ENCODE results near the gene TULP4.
"Not testable (repeated sequence)": the region's sequence is repeated elsewhere in the genome, so short reads cannot be mapped to it uniquely, and the experiment has no call there.

The TULP4 gene

DNA sequence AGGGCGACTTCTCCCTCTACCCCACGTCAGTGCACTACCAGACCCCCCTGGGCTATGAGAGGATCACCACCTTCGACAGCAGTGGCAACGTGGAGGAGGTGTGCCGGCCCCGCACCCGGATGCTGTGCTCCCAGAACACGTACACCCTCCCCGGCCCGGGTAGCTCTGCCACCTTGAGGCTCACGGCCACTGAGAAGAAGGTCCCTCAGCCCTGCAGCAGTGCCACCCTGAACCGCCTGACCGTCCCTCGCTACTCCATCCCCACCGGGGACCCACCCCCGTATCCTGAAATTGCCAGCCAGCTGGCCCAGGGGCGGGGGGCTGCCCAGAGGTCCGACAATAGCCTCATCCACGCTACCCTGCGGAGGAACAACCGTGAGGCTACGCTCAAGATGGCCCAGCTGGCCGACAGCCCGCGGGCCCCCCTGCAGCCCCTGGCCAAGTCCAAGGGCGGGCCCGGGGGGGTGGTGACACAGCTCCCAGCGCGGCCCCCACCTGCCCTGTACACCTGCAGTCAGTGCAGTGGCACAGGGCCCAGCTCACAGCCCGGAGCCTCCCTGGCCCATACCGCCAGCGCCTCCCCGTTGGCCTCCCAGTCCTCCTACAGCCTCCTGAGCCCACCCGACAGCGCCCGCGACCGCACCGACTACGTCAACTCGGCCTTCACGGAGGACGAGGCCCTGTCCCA, 190.1 kb downstream of the TULP4 start:
- no peak for DNase-seq (ENCODE audit: low read depth in 3 of 3)

DNA sequence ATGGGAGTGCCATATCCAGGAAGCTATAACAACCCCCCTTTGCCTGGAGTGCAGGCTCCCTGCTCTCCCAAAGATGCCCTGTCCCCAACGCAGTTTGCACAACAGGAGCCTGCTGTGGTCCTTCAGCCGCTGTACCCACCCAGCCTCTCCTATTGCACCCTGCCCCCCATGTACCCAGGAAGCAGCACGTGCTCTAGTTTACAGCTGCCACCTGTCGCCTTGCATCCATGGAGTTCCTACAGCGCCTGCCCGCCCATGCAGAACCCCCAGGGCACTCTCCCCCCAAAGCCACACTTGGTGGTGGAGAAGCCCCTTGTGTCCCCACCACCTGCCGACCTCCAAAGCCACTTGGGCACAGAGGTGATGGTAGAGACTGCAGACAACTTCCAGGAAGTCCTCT, 191.0 kb downstream of the TULP4 start:
- DNase-seq (ENCODE audit: low read depth in 3 of 3): no peak

DNA sequence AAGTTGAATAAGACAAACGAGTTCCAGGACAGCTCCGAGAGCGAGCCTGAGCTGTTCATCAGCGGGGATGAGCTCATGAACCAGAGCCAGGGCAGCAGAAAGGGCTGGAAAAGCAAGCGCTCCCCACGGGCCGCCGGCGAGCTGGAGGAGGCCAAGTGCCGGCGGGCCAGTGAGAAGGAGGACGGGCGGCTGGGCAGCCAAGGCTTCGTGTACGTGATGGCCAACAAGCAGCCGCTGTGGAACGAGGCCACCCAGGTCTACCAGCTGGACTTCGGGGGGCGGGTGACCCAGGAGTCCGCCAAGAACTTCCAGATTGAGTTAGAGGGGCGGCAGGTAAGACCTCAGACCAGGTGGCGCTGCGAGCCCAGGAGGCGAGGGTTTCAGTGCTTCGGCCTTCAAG, 191.6 kb downstream of the TULP4 start:
- no peak for DNase-seq (ENCODE audit: low read depth in 3 of 3)

DNA sequence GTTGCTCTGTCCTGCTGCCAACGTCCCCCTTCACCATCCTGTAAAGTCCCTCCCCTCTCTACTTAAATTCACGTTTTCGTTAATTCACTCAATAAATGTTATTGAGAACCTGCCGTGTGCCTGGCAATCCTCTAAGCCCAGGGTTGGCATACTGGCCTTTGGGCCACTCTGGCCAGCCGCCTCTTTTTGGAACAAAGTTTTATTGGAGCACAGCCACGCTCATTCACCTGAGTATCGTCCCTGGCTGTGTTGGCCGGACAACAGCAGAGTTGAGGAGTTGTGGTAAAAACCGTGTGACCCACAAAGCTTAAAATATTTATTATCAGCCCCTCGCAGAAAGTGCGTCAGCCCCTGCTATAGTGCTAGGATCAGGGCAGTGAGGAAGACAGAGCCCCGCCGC, 192.9 kb downstream of the TULP4 start:
- no peak for DNase-seq (ENCODE audit: low read depth in 3 of 3)

DNA sequence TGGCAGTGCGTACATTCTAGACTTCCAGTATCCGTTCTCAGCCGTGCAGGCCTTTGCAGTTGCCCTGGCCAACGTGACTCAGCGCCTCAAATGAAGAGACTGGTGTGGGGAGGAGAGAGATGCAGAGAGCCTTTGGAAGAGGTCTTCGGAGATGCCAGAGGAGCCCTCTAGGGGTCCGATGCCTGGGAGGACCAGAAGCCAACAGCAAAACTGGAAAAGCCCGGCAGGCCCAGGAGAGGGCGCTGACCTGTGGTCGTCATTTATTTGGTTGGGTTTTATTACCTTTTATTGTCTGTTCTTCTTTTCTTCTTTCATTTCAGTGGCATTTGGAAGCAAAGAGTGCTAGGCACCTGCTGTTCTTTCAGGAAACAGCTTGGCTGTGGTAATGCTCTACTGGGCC, 194.3 kb downstream of the TULP4 start:
- no peak for DNase-seq (ENCODE audit: low read depth in 3 of 3)

DNA sequence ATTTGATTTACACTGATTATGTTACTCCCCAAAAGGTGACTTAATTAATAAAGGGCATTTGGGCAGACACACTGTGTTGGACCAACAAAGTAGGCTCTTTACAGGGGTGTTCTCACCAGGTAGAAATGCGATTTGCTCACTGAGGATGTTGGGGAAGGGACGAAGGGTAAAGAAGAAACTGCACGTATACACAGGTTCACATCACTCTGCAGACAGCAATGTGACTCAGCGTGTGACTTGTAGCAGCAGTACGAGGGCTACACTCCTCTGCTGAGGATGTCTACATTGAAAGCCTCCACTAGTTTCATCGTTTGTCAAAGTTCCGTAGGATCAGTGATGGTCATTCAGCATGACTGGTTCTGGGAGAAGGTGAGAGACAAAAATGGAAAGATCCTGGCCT, 194.9 kb downstream of the TULP4 start:
- no peak for DNase-seq (ENCODE audit: low read depth in 3 of 3)

DNA sequence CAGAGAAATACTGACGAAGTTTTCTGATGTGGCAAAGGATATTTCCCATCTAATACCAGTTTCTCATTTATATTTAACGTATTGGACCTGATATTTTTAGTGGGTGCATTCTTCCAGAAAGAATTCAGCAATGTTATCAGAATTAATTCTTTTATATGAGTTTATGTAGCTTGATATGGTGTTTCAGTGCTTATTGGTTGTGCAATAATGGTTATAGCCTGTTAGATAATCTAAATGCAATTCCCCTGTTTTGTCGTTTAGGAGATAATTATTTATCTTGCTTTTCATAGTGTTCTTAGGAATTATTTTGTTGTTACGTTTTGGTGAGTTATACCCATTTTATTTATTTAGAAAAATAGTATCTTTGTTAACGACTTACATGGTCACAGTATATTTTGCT, 196.2 kb downstream of the TULP4 start:
- DNase-seq (ENCODE audit: low read depth in 3 of 3): no peak

DNA sequence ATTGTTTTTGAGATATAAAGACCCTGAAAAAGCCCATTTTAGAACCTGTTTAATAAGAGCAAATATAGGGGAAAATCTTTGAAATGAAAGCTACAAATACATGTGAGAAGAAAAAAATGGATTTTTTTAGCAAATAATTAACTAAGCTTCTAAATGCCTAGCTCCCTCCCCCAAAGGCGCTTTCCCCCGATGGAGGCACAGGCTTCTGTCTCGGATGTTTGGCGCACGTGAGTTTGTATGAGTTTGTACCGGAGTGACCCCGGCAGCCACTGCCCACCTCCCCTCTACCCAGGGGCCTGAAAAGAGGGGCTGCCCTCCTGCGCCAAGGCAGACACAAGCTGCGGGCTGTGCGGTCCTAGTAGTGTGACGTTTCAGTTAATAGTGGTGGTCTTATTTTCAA, 197.2 kb downstream of the TULP4 start:
- DNase-seq (ENCODE audit: low read depth in 3 of 3): no peak

DNA sequence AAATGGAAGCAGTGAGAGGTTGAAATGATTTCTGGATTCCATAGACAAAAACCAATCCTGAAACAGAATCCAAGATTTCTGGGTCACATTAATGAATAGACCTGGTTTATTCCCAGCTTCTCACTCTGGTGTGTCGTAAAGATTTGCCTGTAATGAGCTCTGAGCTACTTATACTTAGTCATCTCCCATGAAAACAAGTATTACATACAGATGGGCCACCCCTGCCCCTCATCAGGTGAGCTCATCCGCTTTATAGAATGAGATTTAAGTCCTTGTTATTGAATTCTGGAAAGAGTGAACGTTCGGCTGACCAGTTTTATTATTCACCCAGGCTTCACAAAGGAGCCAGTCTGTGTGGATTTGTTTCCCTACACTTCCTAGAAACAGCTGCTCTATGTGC, 200.5 kb downstream of the TULP4 start:
- no peak for DNase-seq (ENCODE audit: low read depth in 3 of 3)

DNA sequence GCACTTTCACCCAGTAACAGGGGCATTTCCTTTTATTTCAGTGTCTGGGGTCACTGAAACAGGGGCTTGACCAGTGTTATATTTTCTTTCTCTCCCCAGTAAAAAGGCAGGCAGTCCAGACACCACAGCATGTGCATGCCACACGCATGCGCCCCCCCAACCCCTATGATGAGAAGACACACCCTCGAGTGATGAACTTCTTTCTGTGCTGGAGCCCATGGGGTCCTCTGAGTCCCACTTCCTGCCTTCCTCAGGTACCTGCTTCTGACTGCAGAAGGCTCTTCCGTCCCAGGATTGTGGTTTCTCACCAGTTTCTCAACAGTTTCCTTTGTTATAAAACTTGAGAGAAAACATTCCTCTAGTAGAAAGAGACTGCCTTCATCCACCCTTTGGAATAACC, 201.9 kb downstream of the TULP4 start:
- DNase-seq (ENCODE audit: low read depth in 3 of 3): no peak

DNA sequence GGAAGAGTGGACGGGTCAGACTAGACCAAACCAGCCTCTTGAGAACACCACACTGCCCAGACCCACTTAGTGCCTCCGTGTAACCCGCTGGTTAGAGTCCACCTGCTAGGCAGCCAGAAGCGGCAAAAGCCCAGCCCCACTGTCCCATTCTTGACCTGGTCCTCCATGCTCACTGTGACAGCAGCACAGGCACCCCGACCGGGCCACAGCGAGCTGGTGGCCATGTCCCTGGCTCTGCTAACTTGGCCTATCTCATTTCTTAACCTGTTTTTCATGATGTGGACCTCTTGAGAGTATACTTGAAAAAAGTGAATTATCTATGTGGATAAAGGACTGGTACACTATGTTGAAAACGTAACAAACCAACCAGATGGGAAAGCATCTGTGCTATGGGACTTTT, 202.7 kb downstream of the TULP4 start:
- no peak for DNase-seq (ENCODE audit: low read depth in 3 of 3)

DNA sequence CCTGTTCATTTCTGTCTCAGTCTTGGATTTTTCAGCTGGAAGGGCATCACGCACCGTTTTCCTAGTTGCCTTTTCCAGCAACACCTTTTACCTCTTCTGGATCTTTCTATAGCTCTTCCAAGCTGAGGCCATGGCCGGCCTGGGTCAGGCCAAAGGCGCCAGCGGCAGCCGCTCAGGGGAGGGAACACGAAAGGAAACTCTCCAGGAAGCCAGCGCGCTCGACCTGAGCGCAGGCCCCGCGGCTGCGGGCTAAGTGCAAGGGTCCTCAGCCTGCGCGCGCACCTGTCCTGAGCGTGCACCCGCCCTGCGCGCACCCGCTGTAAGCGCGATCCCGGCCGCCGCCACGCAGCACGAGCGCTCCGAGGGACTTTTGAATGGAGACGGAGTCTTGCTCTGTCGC, 203.8 kb downstream of the TULP4 start:
- no peak for DNase-seq (ENCODE audit: low read depth in 3 of 3)

DNA sequence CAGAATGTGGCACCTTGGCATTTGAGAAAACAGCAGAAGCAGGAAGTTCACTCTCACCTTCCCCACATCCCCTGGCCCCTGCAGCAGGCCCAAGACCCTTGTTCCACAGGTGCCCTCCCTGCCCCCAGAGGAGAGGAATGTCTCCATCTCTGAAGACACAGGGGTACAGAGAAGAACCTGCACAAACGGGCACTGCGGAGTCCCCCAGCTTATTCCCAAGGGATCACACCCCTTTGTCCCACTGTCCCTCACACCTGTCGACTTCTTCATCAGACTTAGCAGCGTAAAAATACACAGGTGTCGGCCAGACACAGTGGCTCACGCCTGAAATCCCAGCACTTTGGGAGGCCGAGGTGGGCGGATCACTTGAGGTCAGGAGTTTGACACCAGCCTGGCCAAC, 204.8 kb downstream of the TULP4 start:
- no peak for DNase-seq (ENCODE audit: low read depth in 3 of 3)

DNA sequence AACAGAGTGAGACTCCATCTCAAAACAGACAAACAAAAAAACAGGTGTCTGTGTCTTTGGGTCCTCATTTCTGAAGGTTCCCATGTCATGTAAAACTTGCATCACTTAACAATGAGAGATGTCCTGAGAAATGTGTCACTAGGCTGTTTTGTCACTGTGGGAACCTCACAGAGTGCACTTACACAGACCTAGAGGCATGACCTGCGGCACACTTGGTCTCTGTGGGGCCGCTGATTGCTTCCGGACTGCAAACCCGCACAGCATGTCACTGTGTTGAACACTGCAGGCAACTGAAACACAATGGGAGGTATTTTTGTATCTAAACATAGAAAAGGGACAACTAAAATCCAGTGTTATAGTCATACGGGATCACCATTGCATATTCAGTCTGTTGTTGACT, 205.3 kb downstream of the TULP4 start:
- DNase-seq (ENCODE audit: low read depth in 3 of 3): no peak

DNA sequence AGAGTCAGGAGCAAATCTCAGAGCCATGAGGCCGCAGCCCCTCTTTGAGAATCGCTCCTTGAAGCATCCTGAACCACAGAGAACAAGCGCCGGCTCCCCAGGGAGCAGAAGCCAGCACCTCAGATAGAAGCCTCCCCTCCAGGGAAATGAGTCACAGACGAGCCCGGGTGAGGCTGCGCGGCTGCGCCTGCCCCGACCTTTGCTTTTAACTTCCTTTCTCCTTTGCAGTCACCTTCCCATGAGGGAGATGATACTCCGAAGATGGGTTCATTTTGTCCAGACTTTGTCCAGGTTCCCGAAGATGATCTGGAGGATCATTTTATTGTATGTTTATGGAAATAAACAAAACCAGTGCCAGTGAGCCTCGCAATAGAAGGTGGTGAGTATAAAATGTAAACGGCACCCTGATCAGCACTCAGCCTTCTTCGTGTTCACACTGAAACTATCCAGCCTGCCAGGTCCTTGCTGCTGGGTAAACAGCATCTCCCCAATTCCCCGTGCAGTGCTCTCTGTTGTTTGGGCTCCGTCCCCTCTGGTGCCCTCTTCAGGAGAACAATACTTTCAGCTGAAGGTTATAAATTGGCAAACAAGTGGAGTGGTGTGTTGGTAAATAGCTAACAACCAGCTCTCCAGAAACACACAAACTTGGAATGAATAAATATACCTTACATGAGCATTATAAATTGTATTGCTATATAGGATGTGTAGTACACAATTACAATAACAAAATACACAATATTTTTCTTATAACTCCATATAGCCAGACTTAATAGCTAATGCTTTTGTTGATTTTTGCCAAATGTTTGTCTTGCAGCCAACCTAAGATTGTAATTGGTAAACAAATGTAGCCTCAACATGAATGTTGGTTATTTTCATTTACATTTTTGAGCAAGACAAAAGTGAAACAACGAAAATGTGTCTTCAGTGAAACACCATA, 206.2 kb downstream of the TULP4 start:
- DNase-seq (ENCODE audit: low read depth in 3 of 3): peak; percentile 30 to 43 (median 38)

DNA sequence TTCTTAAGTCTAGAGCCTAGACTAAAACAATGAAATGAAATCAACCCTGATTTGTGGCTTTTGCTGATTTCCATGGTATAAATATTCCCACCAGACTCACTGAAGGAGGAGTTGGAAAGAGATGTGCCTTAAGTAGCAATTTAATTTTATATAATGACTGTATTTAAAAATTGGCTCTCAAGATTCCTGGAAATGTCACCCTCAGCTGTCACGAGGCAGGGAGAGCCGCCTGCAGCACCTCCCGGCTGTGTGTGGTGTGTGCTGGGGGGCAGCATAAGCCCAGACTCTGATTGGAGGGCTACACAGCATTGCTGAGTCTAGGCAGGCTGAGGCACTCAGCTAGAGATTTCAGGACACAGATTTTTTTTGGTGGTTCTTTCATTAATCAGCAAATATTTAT, 207.0 kb downstream of the TULP4 start:
- DNase-seq (ENCODE audit: low read depth in 3 of 3): no peak

DNA sequence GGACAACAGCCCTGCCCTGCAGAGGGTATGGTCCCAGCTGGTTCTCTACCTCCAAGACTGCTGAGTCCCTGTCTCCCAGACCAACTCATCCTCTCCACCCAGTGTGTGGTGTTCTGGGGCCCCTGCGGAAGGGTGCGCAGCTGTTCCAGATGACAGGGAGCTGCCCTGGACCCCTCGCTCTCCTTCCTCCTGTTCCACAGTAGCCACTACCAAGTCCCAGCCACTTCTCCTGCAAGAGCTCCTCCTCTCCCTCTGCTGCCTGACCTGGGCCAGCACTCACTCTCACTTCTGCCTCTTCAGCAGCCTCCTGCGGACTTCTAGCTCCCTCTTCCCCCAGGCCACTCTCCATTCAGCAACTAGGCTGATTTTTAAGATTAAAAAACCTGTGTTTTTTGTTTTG, 207.5 kb downstream of the TULP4 start:
- DNase-seq (ENCODE audit: low read depth in 3 of 3): no peak

DNA sequence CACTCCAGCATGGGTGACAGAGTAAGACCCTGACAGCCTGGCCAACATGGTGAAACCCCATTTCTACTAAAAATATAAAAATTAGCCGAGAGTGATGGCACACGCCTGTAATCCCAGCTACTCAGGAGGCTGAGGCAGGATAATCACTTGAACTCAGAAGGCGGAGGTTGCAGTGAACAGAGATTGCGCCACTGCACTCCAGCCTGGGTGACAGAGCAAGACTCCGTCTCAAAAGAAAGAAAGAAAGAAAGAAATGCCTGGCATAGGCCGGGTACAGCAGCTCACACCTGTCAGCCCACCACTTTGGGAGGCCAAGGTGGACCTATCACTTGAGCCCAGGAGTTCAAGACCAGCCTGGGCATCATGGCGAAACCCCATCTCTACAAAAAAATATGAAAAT, 208.7 kb downstream of the TULP4 start:
- not testable (repeated sequence) for DNase-seq (ENCODE audit: low read depth in 3 of 3)

DNA sequence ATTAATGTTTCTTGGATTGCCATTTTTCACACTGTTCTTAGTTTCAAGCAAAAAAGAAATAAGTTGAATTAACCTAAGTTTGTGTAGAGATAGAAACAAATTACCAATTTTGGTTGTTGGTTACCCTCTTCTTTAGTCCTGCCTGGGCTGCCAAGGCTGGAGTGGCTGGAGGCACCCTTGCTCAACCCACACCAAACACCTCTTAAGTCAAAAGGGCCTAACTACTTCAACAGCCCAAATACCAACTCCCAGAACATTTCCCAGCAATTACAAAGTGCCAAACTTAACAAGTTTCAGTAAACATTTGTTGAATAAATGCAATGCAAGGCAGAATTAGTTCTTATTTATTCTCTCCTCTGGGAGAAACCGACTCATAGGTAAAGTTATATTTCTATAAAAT, 209.5 kb downstream of the TULP4 start:
- DNase-seq (ENCODE audit: low read depth in 3 of 3): no peak

DNA sequence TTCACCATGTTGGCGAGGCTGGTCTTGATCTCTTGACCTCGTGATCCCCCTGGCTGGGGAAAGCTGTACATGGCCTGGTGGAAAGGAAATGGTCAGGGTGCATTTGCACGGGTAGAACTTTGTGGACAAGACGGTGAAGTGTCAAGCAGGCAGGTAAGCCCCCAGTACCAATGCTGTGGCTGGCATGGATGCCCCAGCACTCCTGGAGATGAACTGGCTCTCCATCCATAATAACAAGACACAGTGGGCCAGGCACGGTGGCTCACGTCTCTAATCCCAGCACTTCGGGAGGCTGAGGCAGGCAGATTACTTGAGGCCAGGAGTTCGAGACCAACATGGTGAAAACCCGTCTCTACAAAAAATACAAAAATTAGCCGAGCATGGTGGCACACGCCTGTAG, 210.4 kb downstream of the TULP4 start:
- no peak for DNase-seq (ENCODE audit: low read depth in 3 of 3)

DNA sequence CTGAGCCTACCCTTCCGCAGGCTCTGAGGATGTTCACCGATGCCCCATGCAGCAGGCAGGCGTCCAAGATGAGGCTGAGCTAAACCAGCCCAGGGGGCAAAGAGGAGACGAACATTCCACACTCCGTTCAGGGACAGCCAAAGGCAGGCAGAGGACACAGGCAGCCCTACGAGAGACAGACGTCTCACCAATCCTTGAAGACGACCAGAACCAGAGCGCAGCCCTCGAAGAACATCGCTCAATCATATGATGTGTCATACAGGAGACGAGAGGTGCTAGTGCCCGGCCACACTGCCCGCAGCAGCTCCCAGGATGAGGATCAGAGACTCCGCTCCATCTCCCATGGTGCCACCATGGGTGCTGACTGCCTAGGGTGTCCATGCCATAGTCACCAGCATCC, 212.0 kb downstream of the TULP4 start:
- DNase-seq (ENCODE audit: low read depth in 3 of 3): no peak

DNA sequence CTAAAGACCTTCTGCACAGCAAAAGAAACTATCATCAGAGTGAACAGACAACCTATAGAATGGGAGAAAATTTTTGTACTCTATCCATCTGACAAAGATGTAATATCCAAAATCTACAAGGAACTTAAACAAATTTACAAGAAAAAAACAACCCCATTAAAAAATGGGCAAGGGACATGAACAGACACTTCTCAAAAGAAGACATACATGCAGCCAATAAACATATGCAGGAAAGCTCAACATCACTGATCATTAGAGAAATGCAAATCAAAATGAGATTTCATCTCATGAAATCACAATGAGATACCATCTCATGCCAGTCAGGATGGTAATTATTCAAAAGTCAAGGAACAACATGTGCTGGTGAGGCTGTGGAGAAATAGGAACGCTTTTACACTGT, 215.6 kb downstream of the TULP4 start:
- DNase-seq (ENCODE audit: low read depth in 3 of 3): not testable (repeated sequence)

DNA sequence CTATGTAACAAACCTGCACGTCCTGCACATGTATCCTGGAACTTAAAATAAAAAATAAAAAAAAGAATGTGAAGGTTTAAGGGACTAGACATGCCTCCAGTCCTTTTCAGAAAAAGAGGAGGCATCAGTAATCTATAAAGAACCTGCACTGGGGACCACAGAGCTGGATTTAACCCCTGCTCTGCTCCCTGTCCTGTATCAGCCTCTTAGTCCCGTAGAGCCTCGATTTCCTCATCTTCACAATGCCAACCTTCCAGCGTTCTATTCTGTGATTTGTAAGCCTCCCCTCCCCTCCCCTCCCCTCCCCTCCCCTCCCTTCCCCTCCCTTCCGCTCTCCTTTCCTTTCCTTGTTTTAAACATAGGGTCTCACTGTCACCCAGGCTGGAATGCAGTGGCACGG, 216.6 kb downstream of the TULP4 start:
- no peak for DNase-seq (ENCODE audit: low read depth in 3 of 3)

Data from stimulated activated CD4-positive, alpha-beta T cell treated with anti-CD3 and anti-CD28 coated beads, TNF-alpha, amount 100 ng/mL, for 48 hours (primary cell).